AG09309 (cell line): ENCODE measurements around the gene DNAJC13.

Experiments used
- DNase-seq: peaks from one replicate; pipeline ENCODE4 v3.0.0-alpha.2; 2010; ENCODE audit warnings: low read depth
- H3K4me3 ChIP-seq: 2 replicates; pipeline ENCODE4 v1.5.1; 2011; ENCODE audit warnings: mild to moderate bottlenecking, low read depth, low read length, moderate library complexity; ENCODE audit not compliant: control insufficient read depth
- TF ChIP-seq, protein P1 (sequence below): IDR thresholded peaks from 2 replicates; pipeline ENCODE4 v1.5.1; 2011; ENCODE audit warnings: mild to moderate bottlenecking, low read depth, low read length, inconsistent platforms; ENCODE audit not compliant: insufficient read depth, control insufficient read depth; ENCODE audit errors: missing control alignments

DNAJC13 gene

DNA sequence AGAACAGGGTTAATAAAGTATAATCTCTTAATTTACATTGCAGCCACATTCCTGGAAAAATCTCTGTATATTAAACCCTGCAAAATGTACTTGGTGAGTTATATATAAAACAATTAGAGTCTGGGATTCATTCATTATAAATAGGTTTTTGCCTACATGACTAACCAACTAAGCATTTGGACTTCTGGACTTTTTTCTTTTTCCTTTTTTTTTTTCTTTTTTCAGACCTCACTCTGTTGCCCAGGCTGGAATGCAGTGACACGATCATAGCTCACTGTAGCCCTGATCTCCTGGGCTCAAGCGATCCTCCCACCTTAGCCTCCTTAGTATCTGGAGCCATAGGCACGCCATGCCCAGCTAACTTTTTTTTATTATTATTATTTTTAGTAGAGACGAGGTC is 4.5 kb downstream of the DNAJC13 start:
- DNase-seq: no peak
- TF ChIP-seq, protein P1, sequence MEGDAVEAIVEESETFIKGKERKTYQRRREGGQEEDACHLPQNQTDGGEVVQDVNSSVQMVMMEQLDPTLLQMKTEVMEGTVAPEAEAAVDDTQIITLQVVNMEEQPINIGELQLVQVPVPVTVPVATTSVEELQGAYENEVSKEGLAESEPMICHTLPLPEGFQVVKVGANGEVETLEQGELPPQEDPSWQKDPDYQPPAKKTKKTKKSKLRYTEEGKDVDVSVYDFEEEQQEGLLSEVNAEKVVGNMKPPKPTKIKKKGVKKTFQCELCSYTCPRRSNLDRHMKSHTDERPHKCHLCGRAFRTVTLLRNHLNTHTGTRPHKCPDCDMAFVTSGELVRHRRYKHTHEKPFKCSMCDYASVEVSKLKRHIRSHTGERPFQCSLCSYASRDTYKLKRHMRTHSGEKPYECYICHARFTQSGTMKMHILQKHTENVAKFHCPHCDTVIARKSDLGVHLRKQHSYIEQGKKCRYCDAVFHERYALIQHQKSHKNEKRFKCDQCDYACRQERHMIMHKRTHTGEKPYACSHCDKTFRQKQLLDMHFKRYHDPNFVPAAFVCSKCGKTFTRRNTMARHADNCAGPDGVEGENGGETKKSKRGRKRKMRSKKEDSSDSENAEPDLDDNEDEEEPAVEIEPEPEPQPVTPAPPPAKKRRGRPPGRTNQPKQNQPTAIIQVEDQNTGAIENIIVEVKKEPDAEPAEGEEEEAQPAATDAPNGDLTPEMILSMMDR: no peak
- no peak overlapping the region for H3K4me3 ChIP-seq

DNA sequence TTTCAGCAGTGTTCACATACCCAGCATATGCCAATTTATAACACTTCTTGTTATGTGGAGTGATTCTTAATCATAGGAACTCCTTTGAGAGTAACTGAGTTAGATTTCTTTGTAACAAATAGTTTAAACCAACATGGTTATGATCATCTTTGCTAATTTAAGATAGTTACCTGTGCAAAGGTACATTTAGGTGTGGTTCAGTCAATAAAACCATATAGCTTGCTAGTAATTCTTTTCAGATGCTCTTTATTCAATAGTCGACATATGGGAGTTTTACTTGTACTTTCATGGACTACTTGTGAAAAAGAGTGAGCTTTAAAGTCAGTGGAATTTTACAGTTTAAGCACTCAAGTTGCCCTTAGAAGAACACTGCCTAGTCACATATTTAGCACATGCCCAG is 5.2 kb downstream of the DNAJC13 start:
- TF ChIP-seq, protein P1: no peak
- H3K4me3 ChIP-seq: no peak overlapping the region
- no peak for DNase-seq

- H3K4me3 ChIP-seq: no peak overlapping the region
- DNase-seq: peak; percentile 21
- TF ChIP-seq, protein P1: no peak
Observed at GRCh38 chr3:132432639-132433038, 15.3 kb downstream of the DNAJC13 start.

GRCh38 chr3:132433121-132433520 is 15.8 kb downstream of the DNAJC13 start:
- no peak for DNase-seq
- TF ChIP-seq, protein P1: no peak
- no peak overlapping the region for H3K4me3 ChIP-seq

DNA sequence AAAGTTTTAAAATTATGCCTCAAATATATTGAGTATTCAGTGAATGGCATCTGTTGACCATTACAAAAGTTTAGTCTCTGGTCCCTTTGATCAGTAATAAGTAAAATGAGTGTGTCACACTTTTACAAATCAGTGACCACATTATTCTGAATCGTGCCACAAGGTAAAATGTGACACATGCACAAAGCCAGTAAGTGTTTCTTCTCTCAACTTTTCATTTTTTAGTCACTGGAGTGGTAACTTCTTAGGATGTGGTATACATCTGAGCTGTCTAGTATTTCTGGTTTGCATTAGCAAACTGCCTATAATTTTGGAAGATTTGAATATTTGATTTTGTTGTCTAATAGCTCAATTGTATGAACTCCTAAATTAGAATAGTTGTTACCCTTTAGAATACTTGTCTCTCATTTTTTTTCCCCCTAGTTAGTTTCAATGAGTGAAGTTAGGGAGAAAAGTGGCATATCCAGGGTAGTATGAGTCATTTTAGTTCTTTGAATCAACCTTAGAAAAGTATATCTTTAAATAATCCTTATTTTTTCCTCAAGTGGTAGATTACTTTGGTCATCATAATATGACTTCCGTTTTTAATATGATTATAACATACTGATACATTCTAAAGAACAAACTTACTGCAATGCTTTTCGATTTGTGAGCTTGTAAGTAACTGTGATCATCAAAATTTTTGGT is 18.1 kb downstream of the DNAJC13 start:
- TF ChIP-seq, protein P1: no peak
- no peak for DNase-seq
- no peak overlapping the region for H3K4me3 ChIP-seq

GRCh38 chr3:132435911-132436425 is 18.7 kb downstream of the DNAJC13 start:
- TF ChIP-seq, protein P1: no peak
- no peak for DNase-seq
- no peak overlapping the region for H3K4me3 ChIP-seq

DNA sequence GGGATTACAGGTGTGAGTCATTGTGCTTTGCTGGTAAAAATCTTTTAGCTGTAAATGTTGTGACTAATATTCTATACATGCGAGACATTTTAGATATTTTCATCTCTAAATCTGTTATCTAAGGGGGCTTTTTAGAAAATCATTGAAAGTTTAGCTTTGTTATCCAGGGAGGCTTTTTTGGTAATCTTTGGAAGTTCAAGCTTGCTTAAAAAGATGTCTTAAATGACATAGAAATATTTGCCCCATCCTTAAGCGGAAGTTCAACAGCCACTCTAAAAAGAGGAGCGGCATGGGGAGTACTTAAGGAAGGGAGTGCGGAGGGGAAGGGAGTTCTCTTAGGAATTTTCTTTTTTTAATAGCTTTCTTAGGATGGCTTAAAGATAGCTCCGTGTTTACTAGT is 26.1 kb downstream of the DNAJC13 start:
- no peak for DNase-seq
- TF ChIP-seq, protein P1: no peak
- no peak overlapping the region for H3K4me3 ChIP-seq
